ENCODE measurements around the gene CNGB1. TPM values are rescaled to one million over a fixed set of nuclear protein-coding genes. Genes with fewer than 3 reads are reported as not detected.

The CNGB1 gene
- polyA plus RNA-seq, 1 donor (not counting 4 experiments of a cell fraction or from before 2014, with no cell fraction given) = 0.08 TPM

DNA sequence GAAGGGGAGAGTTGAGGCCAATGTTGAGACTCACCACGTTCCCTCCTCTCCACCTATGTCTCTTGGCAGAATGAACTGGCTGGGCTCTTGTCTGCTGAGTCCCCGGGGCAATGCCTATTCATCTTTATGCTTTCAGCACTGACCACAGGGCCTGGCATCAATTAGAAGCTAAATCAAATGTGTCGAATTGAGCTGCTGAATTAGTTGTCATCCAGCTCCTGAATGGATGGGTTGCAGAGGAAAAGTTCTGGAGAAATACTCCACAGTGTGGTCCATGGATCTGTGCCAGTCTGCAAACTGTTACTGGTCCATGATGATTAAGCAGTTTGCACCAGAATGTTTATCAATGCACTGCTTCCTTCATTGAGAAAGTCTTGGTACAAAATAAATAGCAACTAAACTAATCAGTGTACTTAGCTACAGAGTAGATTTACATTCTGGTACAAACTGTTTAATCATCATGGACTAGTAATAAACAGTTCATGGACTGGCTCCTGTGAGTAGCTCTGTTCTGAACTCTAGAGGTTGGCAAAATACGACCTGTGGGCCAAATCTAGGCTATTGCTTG is 4.6 kb downstream of the CNGB1 start:
- H3K9me1 ChIP-seq (ENCODE audit: control insufficient read depth, extremely low read depth, insufficient read depth, low read length) = no peaks in the 10 kb centered on the region
- no peak overlapping the region for H3K4me3 ChIP-seq (ENCODE audit: control insufficient read depth in 2 of 3, extremely low read depth in 1 of 3, insufficient read depth in 2 of 3, low read depth in 1 of 3, low read length in 3 of 3)
- H4K20me1 ChIP-seq (ENCODE audit: control insufficient read depth, extremely low read depth, insufficient read depth, low read length) = no peaks in the 10 kb centered on the region
- FAIRE-seq (peak; percentile 5), DNase-seq (ENCODE audit: low read depth, low spot score) (no peak)
- H3K79me2 ChIP-seq (ENCODE audit: control insufficient read depth, insufficient read depth, low read length) = no peaks in the 10 kb centered on the region
- H3K9me3 ChIP-seq (ENCODE audit: control insufficient read depth, low read depth, low read length) = no peaks in the 10 kb centered on the region
- no peaks in the 10 kb centered on the region for H3K36me3 ChIP-seq (ENCODE audit: control insufficient read depth in 2 of 2, extremely low read depth in 1 of 2, insufficient read depth in 2 of 2, low read length in 2 of 2)
- TF ChIP-seq EZH2 (IDR thresholded peaks at IDR 0.05; ENCODE audit: low read length) = no peak
- TF ChIP-seq, protein P1, sequence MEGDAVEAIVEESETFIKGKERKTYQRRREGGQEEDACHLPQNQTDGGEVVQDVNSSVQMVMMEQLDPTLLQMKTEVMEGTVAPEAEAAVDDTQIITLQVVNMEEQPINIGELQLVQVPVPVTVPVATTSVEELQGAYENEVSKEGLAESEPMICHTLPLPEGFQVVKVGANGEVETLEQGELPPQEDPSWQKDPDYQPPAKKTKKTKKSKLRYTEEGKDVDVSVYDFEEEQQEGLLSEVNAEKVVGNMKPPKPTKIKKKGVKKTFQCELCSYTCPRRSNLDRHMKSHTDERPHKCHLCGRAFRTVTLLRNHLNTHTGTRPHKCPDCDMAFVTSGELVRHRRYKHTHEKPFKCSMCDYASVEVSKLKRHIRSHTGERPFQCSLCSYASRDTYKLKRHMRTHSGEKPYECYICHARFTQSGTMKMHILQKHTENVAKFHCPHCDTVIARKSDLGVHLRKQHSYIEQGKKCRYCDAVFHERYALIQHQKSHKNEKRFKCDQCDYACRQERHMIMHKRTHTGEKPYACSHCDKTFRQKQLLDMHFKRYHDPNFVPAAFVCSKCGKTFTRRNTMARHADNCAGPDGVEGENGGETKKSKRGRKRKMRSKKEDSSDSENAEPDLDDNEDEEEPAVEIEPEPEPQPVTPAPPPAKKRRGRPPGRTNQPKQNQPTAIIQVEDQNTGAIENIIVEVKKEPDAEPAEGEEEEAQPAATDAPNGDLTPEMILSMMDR (optimal IDR thresholded peaks at IDR 0.05 in 1 of 3, IDR thresholded peaks at IDR 0.05 in 1 of 3, conservative IDR thresholded peaks at IDR 0.05 in 1 of 3; ENCODE audit: extremely low read depth in 1 of 3, insufficient read depth in 2 of 3, low read length in 3 of 3) = no peak
- H2AFZ ChIP-seq (ENCODE audit: control insufficient read depth, low read length) = no peak overlapping the region
- no peak overlapping the region for H3K27ac ChIP-seq (ENCODE audit: control insufficient read depth, insufficient read depth, low read length)
- H3K27me3 ChIP-seq (ENCODE audit: control insufficient read depth, extremely low read depth, insufficient read depth, low read length) = peaks cover 9% of the 10 kb centered on the region
- dilution Hi-C loops (cut with MboI; ENCODE audit: extremely low pct_ligation_motif_present, low sequenced_read_pairs) = no loop called here
- no peak overlapping the region for H3K4me2 ChIP-seq (ENCODE audit: control insufficient read depth, extremely low read depth, insufficient read depth, low read depth, low read length)
- no peak overlapping the region for H3K9ac ChIP-seq (ENCODE audit: control insufficient read depth, extremely low read depth, insufficient read depth, low read length)
- no peaks in the 10 kb centered on the region for H3K4me1 ChIP-seq (ENCODE audit: control insufficient read depth, extremely low read depth, insufficient read depth, low read length)

- Histone ChIP-seq H4K20me1 (ENCODE audit: control insufficient read depth, extremely low read depth, insufficient read depth, low read length) (no peaks in the 10 kb centered on the region), H3K27me3 (ENCODE audit: control insufficient read depth, extremely low read depth, insufficient read depth, low read length) (peaks cover 4% of the 10 kb centered on the region), H3K36me3 (ENCODE audit: control insufficient read depth in 2 of 2, extremely low read depth in 1 of 2, insufficient read depth in 2 of 2, low read length in 2 of 2) (no peaks in the 10 kb centered on the region), H3K4me2 (ENCODE audit: control insufficient read depth, extremely low read depth, insufficient read depth, low read depth, low read length) (no peak overlapping the region), H3K27ac (ENCODE audit: control insufficient read depth, insufficient read depth, low read length) (no peak overlapping the region), H3K9me3 (ENCODE audit: control insufficient read depth, low read depth, low read length) (no peaks in the 10 kb centered on the region), H3K9ac (ENCODE audit: control insufficient read depth, extremely low read depth, insufficient read depth, low read length) (no peak overlapping the region), H3K4me1 (ENCODE audit: control insufficient read depth, extremely low read depth, insufficient read depth, low read length) (no peaks in the 10 kb centered on the region), H3K79me2 (ENCODE audit: control insufficient read depth, insufficient read depth, low read length) (no peaks in the 10 kb centered on the region), H3K9me1 (ENCODE audit: control insufficient read depth, extremely low read depth, insufficient read depth, low read length) (no peaks in the 10 kb centered on the region), H3K4me3 (ENCODE audit: control insufficient read depth in 2 of 3, extremely low read depth in 1 of 3, insufficient read depth in 2 of 3, low read depth in 1 of 3, low read length in 3 of 3) (no peak overlapping the region), H2AFZ (ENCODE audit: control insufficient read depth, low read length) (no peak overlapping the region)
- DNase-seq (ENCODE audit: low read depth, low spot score) = no peak
- FAIRE-seq = no peak
- TF ChIP-seq, protein P1 (optimal IDR thresholded peaks at IDR 0.05 in 1 of 3, IDR thresholded peaks at IDR 0.05 in 1 of 3, conservative IDR thresholded peaks at IDR 0.05 in 1 of 3; ENCODE audit: extremely low read depth in 1 of 3, insufficient read depth in 2 of 3, low read length in 3 of 3) = no peak
- no peak for TF ChIP-seq EZH2 (IDR thresholded peaks at IDR 0.05; ENCODE audit: low read length)
- dilution Hi-C loops (cut with MboI; ENCODE audit: extremely low pct_ligation_motif_present, low sequenced_read_pairs) = no loop called here
Observed at GRCh38 chr16:57964157-57964700, 6.7 kb downstream of the CNGB1 start.

Measured in keratinocyte (primary cell).